HG02678 (cell line): ENCODE results near the gene PAQR4.
"Not testable (repeated sequence)": the region's sequence is repeated elsewhere in the genome, so short reads cannot be mapped to it uniquely, and the experiment has no call there.

Experiments
- ATAC-seq: cut with Tn5 transposase; IDR thresholded peaks from one replicate; pipeline ENCODE4 v1.9.1; 2021; ENCODE audit warnings: mild to moderate bottlenecking, moderate library complexity; ENCODE audit not compliant: unreplicated experiment

The PAQR4 gene

GRCh38 chr16:2943716-2944115, 25.4 kb upstream of the PAQR4 start:
- not testable (repeated sequence) for ATAC-seq

- ATAC-seq, result no peak
Observed at GRCh38 chr16:2946649-2947048, 22.5 kb upstream of the PAQR4 start.

- no peak for ATAC-seq
Observed at GRCh38 chr16:2948807-2949704, 20.1 kb upstream of the PAQR4 start.

- no peak for ATAC-seq
Observed at GRCh38 chr16:2949705-2950352, 19.3 kb upstream of the PAQR4 start.

GRCh38 chr16:2950353-2950724, 18.8 kb upstream of the PAQR4 start:
- no peak for ATAC-seq

- ATAC-seq, result no peak
Observed at GRCh38 chr16:2950773-2951172, 18.4 kb upstream of the PAQR4 start.

- ATAC-seq, result no peak
Observed at GRCh38 chr16:2952679-2953078, 16.5 kb upstream of the PAQR4 start.

GRCh38 chr16:2953706-2954627, 15.2 kb upstream of the PAQR4 start:
- no peak for ATAC-seq

GRCh38 chr16:2954656-2955381, 14.3 kb upstream of the PAQR4 start:
- no peak for ATAC-seq

GRCh38 chr16:2955438-2955778, 13.7 kb upstream of the PAQR4 start:
- no peak for ATAC-seq

GRCh38 chr16:2955779-2956578, 13.2 kb upstream of the PAQR4 start:
- ATAC-seq, result no peak

GRCh38 chr16:2956579-2956956, 12.6 kb upstream of the PAQR4 start:
- ATAC-seq, result no peak

GRCh38 chr16:2959206-2959605, 9.9 kb upstream of the PAQR4 start:
- no peak for ATAC-seq

GRCh38 chr16:2960183-2961010, 8.8 kb upstream of the PAQR4 start:
- no peak for ATAC-seq

- ATAC-seq, result no peak
Observed at GRCh38 chr16:2962334-2963073, 6.6 kb upstream of the PAQR4 start.

GRCh38 chr16:2963074-2963722, 6.0 kb upstream of the PAQR4 start:
- ATAC-seq, result no peak

GRCh38 chr16:2963723-2964474, 5.2 kb upstream of the PAQR4 start, which contains the start of gene KREMEN2:
Gene KREMEN2 (plus strand): TSS chr16:2964275. CDS start chr16:2964521, 246 bp downstream.
- ATAC-seq, result no peak
